Measurements from ENCODE around the gene PSMD1.

DNA sequence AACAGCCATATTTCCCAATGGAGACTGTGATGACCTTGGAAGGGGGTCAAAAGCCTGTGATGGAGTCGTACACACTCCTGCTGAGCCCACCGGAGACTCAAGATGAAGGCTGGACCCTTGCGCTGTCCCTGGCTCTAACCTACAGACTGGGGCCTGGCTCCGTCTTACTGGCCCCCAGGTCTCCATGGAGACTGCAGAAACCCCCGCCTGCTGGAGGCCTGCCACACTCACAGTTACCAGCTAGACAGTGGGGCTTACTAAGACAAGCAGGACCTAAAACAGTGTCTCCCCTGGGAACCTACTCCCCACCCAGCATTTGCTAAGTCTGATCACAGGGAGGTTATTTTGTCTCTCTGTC, 9.8 kb upstream of the PSMD1 start:
- TF ChIP-seq POLR2A (IDR thresholded peaks at IDR 0.05; ENCODE audit: control extremely low read depth in 1 of 2, low read depth in 2 of 2, low read length in 2 of 2) (no peak), POLR2AphosphoS5 (IDR thresholded peaks at IDR 0.05; ENCODE audit: low read depth, low read length) (no peak), RAD21 (IDR thresholded peaks at IDR 0.05 in 1 of 2, conservative IDR thresholded peaks at IDR 0.05 in 1 of 2; ENCODE audit: low read depth in 2 of 2, low read length in 2 of 2) (no peak)
- TF ChIP-seq, protein P1, sequence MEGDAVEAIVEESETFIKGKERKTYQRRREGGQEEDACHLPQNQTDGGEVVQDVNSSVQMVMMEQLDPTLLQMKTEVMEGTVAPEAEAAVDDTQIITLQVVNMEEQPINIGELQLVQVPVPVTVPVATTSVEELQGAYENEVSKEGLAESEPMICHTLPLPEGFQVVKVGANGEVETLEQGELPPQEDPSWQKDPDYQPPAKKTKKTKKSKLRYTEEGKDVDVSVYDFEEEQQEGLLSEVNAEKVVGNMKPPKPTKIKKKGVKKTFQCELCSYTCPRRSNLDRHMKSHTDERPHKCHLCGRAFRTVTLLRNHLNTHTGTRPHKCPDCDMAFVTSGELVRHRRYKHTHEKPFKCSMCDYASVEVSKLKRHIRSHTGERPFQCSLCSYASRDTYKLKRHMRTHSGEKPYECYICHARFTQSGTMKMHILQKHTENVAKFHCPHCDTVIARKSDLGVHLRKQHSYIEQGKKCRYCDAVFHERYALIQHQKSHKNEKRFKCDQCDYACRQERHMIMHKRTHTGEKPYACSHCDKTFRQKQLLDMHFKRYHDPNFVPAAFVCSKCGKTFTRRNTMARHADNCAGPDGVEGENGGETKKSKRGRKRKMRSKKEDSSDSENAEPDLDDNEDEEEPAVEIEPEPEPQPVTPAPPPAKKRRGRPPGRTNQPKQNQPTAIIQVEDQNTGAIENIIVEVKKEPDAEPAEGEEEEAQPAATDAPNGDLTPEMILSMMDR (IDR thresholded peaks at IDR 0.05; ENCODE audit: control extremely low read depth in 1 of 3, insufficient read depth in 1 of 3, low read depth in 1 of 3, low read length in 3 of 3) = no peak
